ENCODE measurements around the gene KCNG2.

KCNG2 gene

DNA sequence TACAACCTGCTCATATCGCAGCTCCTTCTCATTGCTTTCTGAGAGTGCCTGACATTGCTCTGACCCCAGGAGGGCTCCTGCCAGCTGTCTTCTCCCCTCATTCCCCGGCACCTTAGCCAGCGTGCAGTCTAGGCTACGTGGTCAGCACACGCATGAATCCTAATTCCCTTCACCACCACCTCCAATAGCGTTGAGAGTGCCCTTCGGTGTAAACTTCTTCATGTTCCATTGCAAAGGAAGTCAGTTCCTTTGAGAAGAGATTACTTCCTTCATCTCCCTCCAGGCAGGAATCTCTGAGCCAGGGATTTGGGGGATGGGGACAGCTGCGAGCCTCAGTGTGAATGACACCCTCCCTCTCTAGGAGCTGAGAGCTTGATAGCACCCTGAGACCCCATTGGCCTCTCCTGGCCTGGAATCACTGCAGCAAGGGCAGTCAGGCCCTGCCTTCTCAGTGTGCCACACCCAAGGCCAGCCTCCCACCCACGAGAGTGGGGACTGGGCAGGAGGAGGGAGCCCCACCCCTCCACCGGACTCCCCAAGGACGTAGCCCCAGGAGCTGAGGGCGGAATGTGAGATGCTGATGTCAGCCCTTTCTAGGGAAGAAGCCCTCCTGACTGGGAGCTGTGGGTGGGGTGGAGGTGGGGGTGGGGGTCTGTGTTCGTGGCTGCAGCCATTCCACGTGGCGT lies 100.3 kb downstream of the KCNG2 start:
- DNase-seq, result no peak

DNA sequence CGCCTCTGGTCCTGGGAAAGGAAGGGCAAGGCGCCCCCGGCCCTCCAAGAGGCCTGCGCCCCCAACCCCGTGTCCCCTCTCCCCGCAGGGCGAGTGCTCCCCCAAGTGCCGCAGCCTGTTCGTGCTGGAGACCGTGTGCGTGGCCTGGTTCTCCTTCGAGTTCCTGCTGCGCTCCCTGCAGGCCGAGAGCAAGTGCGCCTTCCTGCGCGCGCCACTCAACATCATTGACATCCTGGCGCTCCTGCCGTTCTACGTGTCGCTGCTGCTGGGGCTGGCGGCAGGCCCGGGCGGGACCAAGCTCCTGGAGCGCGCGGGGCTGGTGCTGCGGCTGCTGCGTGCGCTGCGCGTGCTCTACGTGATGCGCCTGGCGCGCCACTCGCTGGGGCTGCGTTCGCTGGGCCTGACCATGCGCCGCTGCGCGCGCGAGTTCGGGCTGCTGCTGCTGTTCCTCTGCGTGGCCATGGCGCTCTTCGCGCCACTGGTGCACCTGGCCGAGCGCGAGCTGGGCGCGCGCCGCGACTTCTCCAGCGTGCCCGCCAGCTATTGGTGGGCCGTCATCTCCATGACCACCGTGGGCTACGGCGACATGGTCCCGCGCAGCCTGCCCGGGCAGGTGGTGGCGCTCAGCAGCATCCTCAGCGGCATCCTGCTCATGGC lies 101.3 kb downstream of the KCNG2 start:
- no peak for DNase-seq

DNA sequence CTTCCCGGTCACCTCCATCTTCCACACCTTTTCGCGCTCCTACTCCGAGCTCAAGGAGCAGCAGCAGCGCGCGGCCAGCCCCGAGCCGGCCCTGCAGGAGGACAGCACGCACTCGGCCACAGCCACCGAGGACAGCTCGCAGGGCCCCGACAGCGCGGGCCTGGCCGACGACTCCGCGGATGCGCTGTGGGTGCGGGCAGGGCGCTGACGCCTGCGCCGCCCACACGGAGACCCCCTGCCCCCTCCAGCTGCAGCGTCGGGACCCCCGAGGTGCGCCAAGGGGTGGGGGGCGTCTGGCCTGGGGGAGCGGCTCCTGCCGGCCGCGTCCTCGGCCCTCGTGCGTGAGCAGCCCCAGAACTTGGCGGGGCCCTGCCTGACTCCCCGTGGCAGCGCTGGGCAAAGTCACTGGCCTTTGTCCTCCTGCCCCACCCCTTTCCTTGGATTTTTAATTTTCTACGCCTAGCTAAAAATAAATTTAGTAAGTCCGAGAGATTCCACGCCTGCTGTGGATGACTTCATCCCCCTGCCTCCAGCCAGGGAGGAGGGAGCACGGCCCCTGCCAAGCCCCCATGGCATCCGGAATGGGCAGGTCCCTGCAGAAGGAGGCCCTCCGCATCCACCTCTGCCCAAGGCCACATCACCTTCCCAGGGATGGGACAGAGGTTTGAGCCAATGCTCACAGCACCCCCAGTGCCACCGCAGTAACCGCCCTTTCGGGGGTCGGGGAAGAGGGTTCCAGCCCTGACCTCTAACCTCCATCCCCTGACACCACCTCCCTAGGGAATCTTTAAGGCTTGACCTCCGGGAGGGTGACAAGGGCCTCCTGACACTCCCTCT lies 102.1 kb downstream of the KCNG2 start:
- DNase-seq, result no peak

- DNase-seq, result no peak
Measured at GRCh38 chr18:79900610-79901570, 103.2 kb downstream of the KCNG2 start.

GRCh38 chr18:79901665-79902064 lies 103.9 kb downstream of the KCNG2 start:
- no peak for DNase-seq

DNA sequence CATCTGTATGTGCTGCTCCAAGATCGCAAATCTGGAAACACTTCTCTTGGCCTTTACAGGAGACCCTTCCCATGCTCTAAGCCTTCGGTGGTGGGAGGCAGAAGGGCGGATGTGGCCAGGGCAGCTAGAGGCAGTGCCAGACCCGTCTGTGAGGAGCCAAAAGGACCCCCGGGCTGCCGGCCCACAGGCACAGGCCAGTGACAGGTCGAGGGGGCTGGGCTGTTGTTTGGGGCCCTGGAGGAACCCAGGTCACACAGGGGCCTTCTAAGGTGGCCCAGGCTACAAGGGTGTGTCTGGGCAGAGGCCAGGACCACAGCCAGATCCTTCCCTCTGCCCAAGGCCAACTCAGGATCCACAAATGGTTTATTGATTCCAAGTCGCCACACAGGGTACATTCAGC lies 104.3 kb downstream of the KCNG2 start:
- no peak for DNase-seq

DNA sequence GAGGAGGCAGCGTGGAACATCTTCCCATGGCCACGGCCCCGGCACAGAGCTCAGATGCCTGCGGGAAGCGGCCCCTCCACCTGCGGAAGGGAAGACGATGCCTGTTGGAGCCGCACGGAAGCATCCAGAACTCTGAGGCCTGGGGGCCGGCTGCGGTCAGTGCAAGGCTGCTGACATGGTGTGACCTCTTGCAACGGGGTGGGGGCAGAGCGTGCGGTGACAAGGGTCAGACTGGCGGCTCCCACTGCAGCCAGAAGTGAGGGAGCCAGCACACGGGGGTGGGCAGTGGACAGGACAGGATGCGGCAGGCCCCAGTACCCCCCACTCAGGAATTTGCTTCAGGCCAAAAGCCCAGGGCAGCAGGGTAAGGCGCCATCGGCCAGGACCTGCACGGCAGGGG lies 104.9 kb downstream of the KCNG2 start:
- no peak for DNase-seq

DNA sequence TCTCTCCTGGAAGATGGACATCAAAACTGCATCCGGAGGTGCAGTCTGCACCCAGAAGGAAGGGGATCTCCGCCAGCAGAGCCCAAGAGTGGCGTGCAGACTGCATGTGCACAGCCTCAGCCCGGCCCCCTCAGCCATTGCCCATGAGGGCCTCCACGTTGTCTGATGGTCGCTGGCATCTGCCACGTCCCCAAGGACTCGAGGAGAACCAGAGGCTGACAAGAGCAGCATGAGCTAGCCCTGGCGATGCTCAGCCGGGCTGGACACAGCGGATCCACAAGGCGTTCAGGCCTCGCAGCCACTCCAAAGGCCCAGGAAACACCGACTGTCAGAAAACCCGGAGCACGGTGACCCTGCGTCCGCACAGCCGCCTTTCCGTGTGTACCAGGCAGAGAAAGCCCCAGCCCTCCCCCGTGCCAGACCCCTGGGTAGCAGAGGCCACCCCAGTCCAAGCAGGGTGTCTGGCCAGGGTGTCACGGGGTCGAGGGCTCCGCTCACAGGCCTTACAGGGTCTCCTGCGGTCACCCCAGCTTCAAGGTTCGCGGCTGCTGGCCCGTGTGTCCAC lies 105.4 kb downstream of the KCNG2 start:
- DNase-seq, result no peak

DNA sequence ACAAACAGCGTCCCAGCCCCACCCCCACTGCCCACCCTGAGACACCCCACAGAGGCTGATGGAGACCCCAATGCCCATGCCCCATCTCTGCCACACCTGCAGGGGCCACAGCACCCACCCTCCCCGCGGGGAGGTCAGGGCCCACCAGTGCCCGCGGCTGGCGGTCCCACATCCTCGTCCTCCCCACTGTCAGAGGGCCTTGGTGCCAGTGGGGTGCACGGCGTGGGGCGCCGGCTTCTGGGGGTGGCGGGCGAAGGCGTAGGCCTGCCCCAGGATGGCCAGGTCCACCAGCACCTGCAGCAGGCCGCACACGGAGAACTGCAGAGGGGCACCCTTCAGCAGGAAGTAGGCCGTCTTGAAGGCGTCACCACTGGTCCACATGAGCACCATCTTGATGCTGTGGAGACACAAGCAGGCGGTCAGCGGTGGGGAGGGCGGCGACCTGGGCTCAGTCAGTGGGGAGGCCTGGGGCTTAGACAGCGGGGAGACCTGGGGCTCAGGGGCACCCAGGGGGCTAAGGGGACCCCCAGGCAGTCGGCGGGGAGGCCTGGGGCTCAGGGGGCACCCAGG lies 106.1 kb downstream of the KCNG2 start:
- no peak for DNase-seq

DNA sequence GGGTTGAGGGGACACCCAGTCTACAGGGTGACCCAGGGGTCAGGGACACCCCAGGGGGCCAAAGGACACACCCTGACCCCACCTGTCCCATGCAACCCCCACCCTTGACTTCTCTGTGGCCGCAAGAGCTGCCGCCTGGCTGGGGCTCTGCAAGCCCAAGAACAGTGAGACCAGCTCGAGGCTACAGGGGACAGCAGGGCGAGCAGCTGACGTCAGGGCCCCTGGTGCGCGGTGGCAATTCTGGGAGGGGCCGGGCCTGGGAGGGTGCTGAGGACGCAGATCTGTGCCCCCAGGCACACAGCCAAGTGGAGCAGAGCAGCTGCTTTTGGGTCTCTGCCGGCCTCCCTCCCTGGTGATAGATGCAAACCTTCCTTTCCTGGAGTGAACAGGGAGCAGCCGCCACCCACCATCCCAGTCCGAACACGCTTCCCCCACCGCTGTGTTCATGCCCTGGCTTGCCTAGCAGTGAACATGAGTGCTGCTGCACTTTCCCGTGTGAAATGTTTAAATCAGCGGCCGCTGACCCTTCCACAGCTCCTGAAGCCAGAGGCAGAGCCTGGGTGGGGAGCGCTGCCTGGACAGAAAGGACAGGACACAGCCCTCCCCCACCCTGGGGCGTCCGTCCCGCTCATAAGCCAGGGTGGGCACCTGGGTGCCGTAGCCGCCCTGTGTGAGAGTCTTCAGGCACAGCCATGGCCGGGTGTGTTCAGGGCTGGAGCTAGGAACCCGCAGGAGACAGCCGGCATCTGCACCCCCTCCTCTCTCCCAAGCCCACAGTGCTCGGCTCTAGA lies 106.8 kb downstream of the KCNG2 start:
- no peak for DNase-seq

DNA sequence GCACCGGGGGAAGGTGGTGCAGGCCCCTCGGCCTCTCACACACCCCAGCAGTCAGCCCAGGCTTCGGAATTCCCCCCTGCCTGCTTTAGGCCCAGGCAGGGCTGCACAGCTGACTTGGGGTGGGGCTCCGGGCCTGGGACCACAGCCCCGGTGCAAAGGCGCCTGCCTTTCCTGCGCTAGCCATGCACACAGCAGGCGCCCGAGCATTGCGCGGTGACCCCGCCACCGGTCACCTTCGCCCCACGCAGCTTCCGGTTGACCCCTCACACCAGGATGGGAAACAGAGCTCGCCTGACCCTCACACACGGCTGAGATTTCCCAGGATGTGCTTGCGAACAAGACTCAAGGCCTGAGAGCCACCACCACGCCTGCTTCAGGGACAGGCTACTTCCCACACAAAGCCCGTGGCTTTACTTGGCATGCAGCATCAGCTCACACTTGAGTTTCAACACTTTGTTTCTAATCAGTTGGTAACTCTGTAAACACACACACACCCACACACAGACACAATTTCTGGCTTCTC lies 107.7 kb downstream of the KCNG2 start:
- DNase-seq, result no peak

DNA sequence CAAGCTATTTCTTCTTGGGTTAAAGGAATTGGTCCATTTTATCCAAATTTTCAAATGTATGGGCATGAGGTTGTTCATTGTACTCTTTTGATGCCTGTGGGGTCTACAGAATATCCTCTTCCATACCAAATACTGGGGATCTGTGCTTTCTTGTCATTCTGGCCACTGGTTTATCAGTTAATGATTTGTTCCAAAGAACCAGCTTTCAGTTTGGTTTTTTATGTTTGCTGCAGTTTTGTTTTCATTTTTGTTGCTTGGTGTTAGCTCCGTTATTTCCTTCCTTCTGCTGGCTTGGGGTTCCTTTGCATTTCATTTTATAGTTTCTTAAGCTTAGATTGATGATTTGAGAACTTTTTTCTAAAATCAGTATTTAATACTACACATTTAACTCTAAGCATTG lies 108.3 kb downstream of the KCNG2 start:
- DNase-seq, result no peak

GRCh38 chr18:79906706-79907105 lies 109.0 kb downstream of the KCNG2 start:
- no peak for DNase-seq

- no peak for DNase-seq
Measured at GRCh38 chr18:79910563-79911343, 113.0 kb downstream of the KCNG2 start.

GRCh38 chr18:79911344-79912270 lies 113.9 kb downstream of the KCNG2 start:
- no peak for DNase-seq

DNA sequence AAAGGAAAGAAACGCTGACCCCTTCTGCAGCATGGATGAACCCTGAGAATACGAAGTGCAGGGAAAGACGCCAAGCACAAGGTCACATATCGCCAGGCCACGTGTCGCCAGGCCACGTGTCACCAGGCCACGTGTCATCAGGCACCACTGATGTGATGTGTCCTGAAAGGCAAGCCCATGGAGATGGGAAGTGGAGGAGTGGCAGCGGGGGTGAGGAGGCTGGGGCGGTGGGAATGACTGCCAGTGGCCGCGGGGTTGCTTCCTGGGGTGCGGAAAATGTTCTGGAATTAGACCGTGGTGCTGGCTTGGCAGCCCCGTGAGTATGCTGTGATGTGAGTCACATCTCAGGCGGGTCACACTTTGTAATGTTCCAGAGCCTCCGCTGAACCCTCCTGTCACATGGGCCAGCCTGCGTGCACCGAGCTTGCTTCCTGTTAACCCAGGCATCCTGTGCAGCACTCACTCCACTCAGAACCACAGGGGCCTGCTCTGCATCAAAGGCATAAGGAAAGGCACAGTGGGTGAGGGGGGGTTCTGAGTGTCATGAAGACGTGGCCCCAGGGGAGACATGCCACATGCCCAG lies 114.8 kb downstream of the KCNG2 start:
- peak; percentile 62 for DNase-seq

GRCh38 chr18:79912994-79913831 lies 115.5 kb downstream of the KCNG2 start:
- no peak for DNase-seq

Data from activated CD4-positive, alpha-beta T cell treated with anti-CD3 and anti-CD28 coated beads for 48 hours (primary cell).